Ovary (tissue), 9 donors: ENCODE data around the gene MED8. TPM values are rescaled to one million over a fixed set of nuclear protein-coding genes. Genes with fewer than 3 reads are reported as not detected.

ENCODE experiments used
- DNase-seq, 5 donors: peaks; one replicate each; pipeline ENCODE4 v3.0.0-alpha.2; 2019 to 2020
- H3K27ac ChIP-seq, 2 donors: fragments of 200-600 bp; one replicate each; pipeline versions ENCODE4 v1.5.1 to v1.8.0; 2019 to 2022
- H3K27me3 ChIP-seq: fragments of 200-600 bp; one replicate; pipeline ENCODE4 v1.8.0; 2022
- H3K36me3 ChIP-seq: fragments of 200-600 bp; sonication (generic); one replicate; pipeline ENCODE4 v1.5.1; 2019
- H3K4me1 ChIP-seq: one replicate; pipeline ENCODE4 v1.8.1; 2013; ENCODE audit warnings: mild to moderate bottlenecking, moderate library complexity; ENCODE audit not compliant: insufficient read depth
- H3K4me3 ChIP-seq: fragments of 200-600 bp; sonication (generic); one replicate; pipeline ENCODE4 v1.5.1; 2017
- H3K9me3 ChIP-seq, 2 donors: fragments of 200-600 bp in 1 of 2; sonication (generic) in 1 of 2; one replicate each; pipeline versions ENCODE4 v1.5.1 to v1.8.1; 2013 to 2019; ENCODE audit warnings: mild to moderate bottlenecking in 1 of 2, moderate library complexity in 1 of 2
- EP300 ChIP-seq: sonication (generic); formaldehyde crosslinking; IDR thresholded peaks from one replicate; pipeline ENCODE4 v1.6.1; 2017; ENCODE audit warnings: antibody characterized with exemption
- POLR2A ChIP-seq: fragments of 450-650 bp; IDR thresholded peaks from one replicate; pipeline ENCODE4 v1.6.1; 2017; ENCODE audit warnings: antibody characterized with exemption, mild to moderate bottlenecking, moderate library complexity
- WGBS, 3 donors: extraction: QIAGEN DNeasy Blood & Tissue Kit in 1 of 3; methylation state at CpG; one replicate each; pipeline versions ENCODE4 v1.1.5 to v1.1.7; 2013 to 2017; 5-methylcytosine and 5-hydroxymethylcytosine counted together
- intact Hi-C, 4 donors: fragments of 100-400 bp; cut with DNase I; formaldehyde crosslinking; loops; one replicate each; pipeline versions ENCODE4 v1.11.0 to v1.15.1; 2022 to 2023
- polyA plus RNA-seq, 2 donors: library from polyadenylated mRNA; stranded (reverse); fragments of 200-250 nt in 1 of 2; fragments of 350-450 nt in 1 of 2; fragmentation: Illumina TruSeq in 1 of 2; extraction: RNeasy Lipid Tissue Mini Kit (QIAGEN cat#74804) in 1 of 2; gene quantifications; one replicate each; pipeline ENCODE4 v1.2.3, GENCODE V29; 2013 to 2014
- total RNA-seq, 7 donors: library from RNA; depleted of rRNA in 2 of 7; stranded (reverse); fragments of >200 nt in 2 of 7; fragmentation: NEBNext Ultra II Directional in 3 of 7; extraction: Animal tissue kit (Norgen Biotek cat#: 25700) in 3 of 7; gene quantifications; one replicate each; pipeline versions ENCODE4 v1.1.0 to v1.2.4, GENCODE V29; 2016 to 2023
- TF ChIP-seq, protein P1 (sequence below), 3 donors: fragments of 450-650 bp in 2 of 3; fragments of 200-600 bp in 1 of 3; IDR thresholded peaks; one replicate each; pipeline versions ENCODE4 v1.5.1 to v1.8.0; 2016 to 2022; ENCODE audit warnings: antibody characterized with exemption in 3 of 3, mild to moderate bottlenecking in 1 of 3
- donor health status: DM: no; HTN: no; CAD: no; lungs with moderate emphysema.
- donor health status: DM: no; HTN: no; CAD: no.
- donor health status: Bipolar disorder and iron deficiency.
- donor health status: DM: yes; HTN: yes; CAD: no.
- donor health status: DM: no; HTN: no; CAD: no.
- donor health status: DM: yes; HTN: yes; CAD: no.

MED8 gene
- total and polyA plus RNA-seq, 9 donors = 13.7 to 40.0 (median 26.0) TPM

DNA sequence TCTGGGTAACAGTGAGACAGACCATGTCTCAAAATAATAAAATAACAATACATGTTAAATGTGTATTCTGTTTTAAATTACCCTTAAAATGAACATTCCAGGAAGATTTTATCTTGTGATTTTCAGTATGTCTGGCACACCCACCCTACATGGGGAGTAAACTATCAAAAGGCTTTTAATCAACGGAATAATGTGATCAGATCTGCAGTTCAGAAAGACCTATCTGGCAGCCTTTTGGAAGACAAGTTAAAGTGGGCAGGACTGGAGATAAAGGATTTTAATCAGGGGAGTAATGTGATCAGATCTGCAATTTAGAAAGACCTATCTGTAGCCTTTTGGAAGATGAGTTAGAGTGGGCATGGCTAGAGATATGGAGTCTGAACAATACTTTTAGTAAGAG lies 10.1 kb downstream of the MED8 start:
- H3K9me3 ChIP-seq = no peaks in the 10 kb centered on the region
- no peak overlapping the region for H3K27ac ChIP-seq

DNA sequence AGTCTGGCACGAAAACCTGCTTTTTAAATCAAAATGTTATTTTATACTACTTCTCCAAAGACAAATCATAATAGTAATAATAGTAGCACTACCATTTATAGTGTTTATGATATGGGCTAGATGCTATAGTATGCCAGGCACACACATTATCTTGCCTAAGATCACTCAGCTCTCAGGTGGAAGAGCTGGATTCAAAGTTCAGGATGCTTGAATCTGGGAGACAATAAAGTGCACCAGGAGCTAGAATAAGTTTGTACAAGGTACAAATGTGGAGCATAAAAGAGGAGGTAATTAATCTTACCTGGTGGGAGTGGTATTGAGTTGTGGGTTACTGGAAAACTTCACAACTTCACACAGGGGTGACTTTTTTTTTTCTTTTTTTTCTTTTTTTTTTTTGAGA lies 11.8 kb downstream of the MED8 start:
- intact Hi-C loops = no loop called here
- Histone ChIP-seq H3K9me3 (no peaks in the 10 kb centered on the region), H3K4me3 (no peak overlapping the region), H3K27ac (no peak overlapping the region), H3K4me1 (peaks cover 2% of the 10 kb centered on the region), H3K36me3 (no peaks in the 10 kb centered on the region), H3K27me3 (no peaks in the 10 kb centered on the region)
- TF ChIP-seq POLR2A = no peak
- DNase-seq = no peak
- 92 to 95% (median 92%) methylated on average over 1 of the region's 1 CpG for WGBS, 3 donors

More for the DNA sequence above, 10.1 kb downstream of the MED8 start:
- H3K4me3 ChIP-seq = no peak overlapping the region
- H3K27me3 ChIP-seq = no peaks in the 10 kb centered on the region
- intact Hi-C loops = no loop called here
- WGBS, 3 donors = 85 to 95% (median 93%) methylated on average over 1 of the region's 1 CpG
- DNase-seq = no peak
- peaks cover 2% of the 10 kb centered on the region for H3K4me1 ChIP-seq
- TF ChIP-seq, protein P1, sequence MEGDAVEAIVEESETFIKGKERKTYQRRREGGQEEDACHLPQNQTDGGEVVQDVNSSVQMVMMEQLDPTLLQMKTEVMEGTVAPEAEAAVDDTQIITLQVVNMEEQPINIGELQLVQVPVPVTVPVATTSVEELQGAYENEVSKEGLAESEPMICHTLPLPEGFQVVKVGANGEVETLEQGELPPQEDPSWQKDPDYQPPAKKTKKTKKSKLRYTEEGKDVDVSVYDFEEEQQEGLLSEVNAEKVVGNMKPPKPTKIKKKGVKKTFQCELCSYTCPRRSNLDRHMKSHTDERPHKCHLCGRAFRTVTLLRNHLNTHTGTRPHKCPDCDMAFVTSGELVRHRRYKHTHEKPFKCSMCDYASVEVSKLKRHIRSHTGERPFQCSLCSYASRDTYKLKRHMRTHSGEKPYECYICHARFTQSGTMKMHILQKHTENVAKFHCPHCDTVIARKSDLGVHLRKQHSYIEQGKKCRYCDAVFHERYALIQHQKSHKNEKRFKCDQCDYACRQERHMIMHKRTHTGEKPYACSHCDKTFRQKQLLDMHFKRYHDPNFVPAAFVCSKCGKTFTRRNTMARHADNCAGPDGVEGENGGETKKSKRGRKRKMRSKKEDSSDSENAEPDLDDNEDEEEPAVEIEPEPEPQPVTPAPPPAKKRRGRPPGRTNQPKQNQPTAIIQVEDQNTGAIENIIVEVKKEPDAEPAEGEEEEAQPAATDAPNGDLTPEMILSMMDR (IDR thresholded peaks at IDR 0.05) = no peak
- no peaks in the 10 kb centered on the region for H3K36me3 ChIP-seq

DNA sequence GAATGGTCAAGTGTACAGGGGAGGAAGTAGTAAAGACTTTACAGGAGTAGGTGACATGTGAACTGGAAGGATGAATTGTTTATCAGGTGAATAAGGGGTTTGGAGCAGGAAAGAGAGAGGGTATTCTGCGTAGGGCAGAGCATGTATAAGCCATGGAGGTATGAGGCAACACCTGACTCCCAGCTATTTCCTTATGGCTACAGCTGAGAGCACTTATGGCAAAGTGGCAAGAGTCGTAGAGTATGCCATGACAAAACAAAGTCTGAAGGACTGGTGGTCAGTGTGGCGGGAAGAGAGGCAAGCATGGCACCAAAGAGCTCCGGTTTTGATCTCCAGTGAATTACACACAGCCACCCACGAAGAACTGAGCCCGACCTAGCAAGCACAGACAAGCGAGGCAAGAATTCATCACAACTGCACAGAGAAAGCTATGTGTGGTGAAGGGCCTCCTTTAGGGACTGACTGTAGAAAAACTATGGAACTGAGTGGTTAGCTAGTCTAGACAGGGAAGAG lies 12.8 kb downstream of the MED8 start:
- no peaks in the 10 kb centered on the region for H3K27me3 ChIP-seq
- TF ChIP-seq POLR2A (no peak), EP300 (no peak)
- TF ChIP-seq, protein P1 (IDR thresholded peaks at IDR 0.05) = no peak
- H3K27ac ChIP-seq = no peak overlapping the region
- no peak for DNase-seq
- H3K9me3 ChIP-seq = no peaks in the 10 kb centered on the region
- H3K4me1 ChIP-seq = no peaks in the 10 kb centered on the region
- H3K36me3 ChIP-seq = no peaks in the 10 kb centered on the region
- 92 to 95% (median 93%) methylated on average over 7 of the region's 7 CpGs for WGBS, 3 donors
- H3K4me3 ChIP-seq = no peak overlapping the region
- intact Hi-C loops = no loop called here

DNA sequence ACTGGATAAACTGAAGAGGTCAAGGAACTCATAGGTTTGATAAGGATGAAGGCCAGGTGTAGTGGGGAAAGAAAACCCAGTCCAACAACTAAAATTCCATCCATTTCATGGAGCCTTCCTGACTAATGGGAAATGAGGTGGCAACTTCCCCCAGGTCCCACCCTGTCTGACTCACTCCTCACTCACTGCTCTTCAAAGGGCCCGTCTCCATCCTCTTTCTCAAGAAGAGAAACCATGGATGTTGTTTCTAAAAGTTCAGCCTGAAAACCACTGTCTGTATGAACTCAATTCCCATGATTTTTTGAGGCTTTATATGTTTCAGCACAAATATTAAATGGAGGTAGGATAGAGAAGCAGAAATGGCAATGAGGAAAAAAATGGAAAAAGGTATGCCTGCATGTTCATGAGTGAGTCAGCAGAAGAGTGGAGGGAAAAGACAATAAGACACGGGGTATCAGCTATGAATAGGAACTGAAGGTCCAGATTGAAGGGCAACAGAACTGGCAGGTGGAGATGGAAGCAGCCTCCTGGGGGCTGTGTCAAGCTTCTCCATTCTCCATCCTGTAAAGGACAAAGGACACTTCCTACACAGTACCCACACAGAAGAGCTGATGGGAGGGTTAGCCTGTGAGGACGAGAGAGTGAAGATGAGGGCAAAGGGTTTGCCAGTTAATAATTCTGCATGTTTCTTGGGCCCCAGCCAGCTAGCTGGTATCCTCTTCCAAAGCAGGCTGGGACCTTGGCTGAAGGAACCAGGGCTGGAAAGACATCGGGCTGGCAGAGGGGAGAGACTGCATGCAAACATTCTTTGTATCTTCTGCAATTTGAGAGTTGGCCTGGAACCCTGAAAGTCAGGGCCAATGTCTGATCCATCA lies 16.3 kb downstream of the MED8 start:
- no peak overlapping the region for H3K4me3 ChIP-seq
- DNase-seq = no peak
- H3K27me3 ChIP-seq = no peaks in the 10 kb centered on the region
- WGBS, 3 donors = 71 to 79% (median 72%) methylated on average over 4 of the region's 4 CpGs
- no peaks in the 10 kb centered on the region for H3K9me3 ChIP-seq
- no peaks in the 10 kb centered on the region for H3K36me3 ChIP-seq
- intact Hi-C loops = no loop called here
- peaks cover 5% of the 10 kb centered on the region for H3K4me1 ChIP-seq
- H3K27ac ChIP-seq = no peak overlapping the region
- no peak for TF ChIP-seq POLR2A
- no peak for TF ChIP-seq EP300
- TF ChIP-seq, protein P1 (IDR thresholded peaks at IDR 0.05) = no peak

DNA sequence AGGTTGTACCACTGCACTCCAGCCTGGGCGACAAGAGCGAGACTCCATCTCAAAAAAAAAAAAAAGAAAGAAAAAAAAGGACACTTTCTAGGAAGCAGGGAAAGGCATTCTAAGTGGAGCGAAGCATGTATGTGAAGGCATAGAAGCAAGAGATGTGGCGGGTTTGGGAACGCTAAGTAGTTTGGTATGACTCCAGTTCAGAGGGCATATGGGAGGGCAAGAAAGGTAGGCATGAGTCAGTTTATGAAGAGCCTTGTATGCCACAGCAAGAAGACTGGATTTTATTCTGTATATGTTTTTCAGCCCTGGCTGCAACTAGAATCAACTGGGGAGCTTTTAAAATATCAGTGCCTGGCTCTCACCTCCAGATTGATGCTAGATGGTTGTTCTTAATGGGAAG lies 17.4 kb downstream of the MED8 start:
- Histone ChIP-seq H3K36me3 (no peaks in the 10 kb centered on the region), H3K4me3 (no peak overlapping the region), H3K9me3 (no peaks in the 10 kb centered on the region), H3K27ac (no peak overlapping the region), H3K4me1 (peaks cover 5% of the 10 kb centered on the region), H3K27me3 (no peaks in the 10 kb centered on the region)
- WGBS, 3 donors = 90 to 94% (median 93%) methylated on average over 5 of the region's 5 CpGs
- intact Hi-C loops = no loop called here
- no peak for DNase-seq
- no peak for TF ChIP-seq EP300
- TF ChIP-seq, protein P1 (IDR thresholded peaks at IDR 0.05) = no peak
- TF ChIP-seq POLR2A = no peak
